Loucy (cell line): ENCODE results near the gene FSTL4.

Experiments used
- CTCF ChIP-seq: fragments of 200-600 bp; sonication (generic); conservative IDR thresholded peaks from 2 replicates; pipeline ENCODE4 v1.5.1; 2014; ENCODE audit warnings: mild to moderate bottlenecking, antibody characterized with exemption, low read length
- EZH2phosphoT487 ChIP-seq: fragments of 200-600 bp; IDR thresholded peaks from 2 replicates; pipeline ENCODE4 v1.6.1; 2018; ENCODE audit warnings: antibody characterized with exemption, mild to moderate bottlenecking, moderate library complexity, borderline replicate concordance

- no peak for TF ChIP-seq CTCF
- no peak for TF ChIP-seq EZH2phosphoT487
These were observed 32.6 kb downstream of the FSTL4 start for GRCh38 chr5:133579766-133580165.
